ENCODE data around the gene APP.

DNA sequence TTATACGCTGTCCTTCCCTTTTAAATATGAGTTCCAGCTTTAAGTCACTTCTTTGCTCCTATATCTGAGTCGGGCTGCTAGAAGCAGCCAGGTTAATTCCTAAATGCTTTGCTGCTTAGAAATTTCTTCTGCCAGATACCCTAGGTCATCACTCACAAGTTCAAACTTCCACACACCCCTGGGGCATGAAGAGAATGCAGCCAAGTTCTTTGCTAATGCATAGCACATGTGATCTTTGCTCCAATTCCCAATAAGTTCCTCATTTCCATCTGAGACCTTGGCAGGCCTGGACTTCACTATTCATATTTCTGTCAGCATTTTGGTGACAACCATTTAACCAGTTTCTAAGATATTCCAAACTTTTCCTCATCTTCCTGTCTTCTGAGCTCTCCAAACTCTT, 14.5 kb upstream of the APP start:
- TF ChIP-seq, protein P1, sequence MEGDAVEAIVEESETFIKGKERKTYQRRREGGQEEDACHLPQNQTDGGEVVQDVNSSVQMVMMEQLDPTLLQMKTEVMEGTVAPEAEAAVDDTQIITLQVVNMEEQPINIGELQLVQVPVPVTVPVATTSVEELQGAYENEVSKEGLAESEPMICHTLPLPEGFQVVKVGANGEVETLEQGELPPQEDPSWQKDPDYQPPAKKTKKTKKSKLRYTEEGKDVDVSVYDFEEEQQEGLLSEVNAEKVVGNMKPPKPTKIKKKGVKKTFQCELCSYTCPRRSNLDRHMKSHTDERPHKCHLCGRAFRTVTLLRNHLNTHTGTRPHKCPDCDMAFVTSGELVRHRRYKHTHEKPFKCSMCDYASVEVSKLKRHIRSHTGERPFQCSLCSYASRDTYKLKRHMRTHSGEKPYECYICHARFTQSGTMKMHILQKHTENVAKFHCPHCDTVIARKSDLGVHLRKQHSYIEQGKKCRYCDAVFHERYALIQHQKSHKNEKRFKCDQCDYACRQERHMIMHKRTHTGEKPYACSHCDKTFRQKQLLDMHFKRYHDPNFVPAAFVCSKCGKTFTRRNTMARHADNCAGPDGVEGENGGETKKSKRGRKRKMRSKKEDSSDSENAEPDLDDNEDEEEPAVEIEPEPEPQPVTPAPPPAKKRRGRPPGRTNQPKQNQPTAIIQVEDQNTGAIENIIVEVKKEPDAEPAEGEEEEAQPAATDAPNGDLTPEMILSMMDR (conservative IDR thresholded peaks at IDR 0.05; ENCODE audit: low read length) = no peak
- TF ChIP-seq EZH2phosphoT487 (IDR thresholded peaks at IDR 0.05; ENCODE audit: borderline replicate concordance, low read depth, low read length) = no peak
